PFSK-1 (cell line): ENCODE results near the gene PROSER2.

Experiments
- FOXP2 ChIP-seq: optimal IDR thresholded peaks from 2 replicates; pipeline ENCODE3; 2011; ENCODE audit warnings: borderline replicate concordance, control low read depth, inconsistent platforms; ENCODE audit not compliant: insufficient read depth; ENCODE audit errors: extremely low read length, extremely low read depth
- POLR2AphosphoS5 ChIP-seq: IDR thresholded peaks from 2 replicates; pipeline ENCODE4 v1.6.1; 2012; ENCODE audit warnings: low read depth, mild to moderate bottlenecking, control low read depth, low read length, moderate library complexity
- REST ChIP-seq, 2 experiments: IDR thresholded peaks; 2 replicates each; pipeline versions ENCODE4 v1.6.1 to v1.8.0; 2011 to 2012; ENCODE audit warnings: low read depth in 2 of 2, low read length in 2 of 2, control low read depth in 1 of 2, inconsistent platforms in 1 of 2, mild to moderate bottlenecking in 1 of 2, moderate library complexity in 1 of 2; ENCODE audit not compliant: insufficient read depth in 1 of 2
- SIN3A ChIP-seq: IDR thresholded peaks from 2 replicates; pipeline ENCODE4 v1.6.1; 2012; ENCODE audit warnings: mild to moderate bottlenecking, low read length, moderate library complexity, borderline replicate concordance; ENCODE audit not compliant: insufficient read depth
- TAF1 ChIP-seq: IDR thresholded peaks from 2 replicates; pipeline ENCODE4 v1.6.1; 2012; ENCODE audit warnings: low read length, control low read depth, borderline replicate concordance; ENCODE audit not compliant: insufficient read depth

GRCh38 chr10:11877591-11877905, 54.4 kb downstream of the PROSER2 start:
- TF ChIP-seq TAF1 (no peak), REST (IDR thresholded peaks at IDR 0.05; ENCODE audit: insufficient read depth in 1 of 2, low read depth in 2 of 2, low read length in 2 of 2) (no peak), POLR2AphosphoS5 (no peak), SIN3A (no peak), FOXP2 (no peak)
